ENCODE results near the gene BICDL1.

GRCh38 chr12:120067901-120068300 lies 78.9 kb downstream of the BICDL1 start:
- no peak for TF ChIP-seq CTCF (conservative IDR thresholded peaks at IDR 0.05)
- TF ChIP-seq EZH2 (IDR thresholded peaks at IDR 0.05; ENCODE audit: low read depth) = no peak

Measured in PC-9 (cell line).